SU-DHL-6 (cell line): ENCODE measurements around the gene STK32A.

ENCODE experiments used
- H2AFZ ChIP-seq: fragments of 200-600 bp; sonication (generic); 2 replicates; pipeline ENCODE4 v1.6.1; 2014; ENCODE audit warnings: low read depth, mild to moderate bottlenecking, moderate library complexity, mixed read lengths, antibody characterized with exemption, low read length; ENCODE audit not compliant: severe bottlenecking
- H3F3A ChIP-seq: fragments of 200-600 bp; shearing (Covaris generic); 2 replicates; pipeline ENCODE4 v1.6.0; 2016; ENCODE audit warnings: antibody characterized with exemption, mild to moderate bottlenecking; ENCODE audit not compliant: insufficient read depth
- H3K27ac ChIP-seq: fragments of 200-600 bp; sonication (generic); 2 replicates; pipeline ENCODE4 v1.5.1; 2016; ENCODE audit warnings: low read depth, mild to moderate bottlenecking, low read length, moderate library complexity, mixed read lengths
- H3K27me3 ChIP-seq: fragments of 200-600 bp; sonication (generic), shearing (Covaris generic); 2 replicates; pipeline ENCODE4 v1.6.0; 2014; ENCODE audit warnings: mild to moderate bottlenecking, low read length
- H3K36me3 ChIP-seq: fragments of 200-600 bp; sonication (generic); 2 replicates; pipeline ENCODE4 v1.6.1; 2014; ENCODE audit warnings: mild to moderate bottlenecking, low read length, mixed read lengths
- H3K4me2 ChIP-seq: fragments of 300-600, 200-600 bp; shearing (Covaris generic), sonication (generic); 2 replicates; pipeline ENCODE4 v1.6.0; 2014; ENCODE audit warnings: low read length, low read depth, mild to moderate bottlenecking; ENCODE audit not compliant: poor library complexity, severe bottlenecking
- H3K4me3 ChIP-seq: fragments of 200-600 bp; sonication (generic); 2 replicates; pipeline ENCODE4 v1.5.1; 2014; ENCODE audit warnings: antibody characterized with exemption, low read length, mild to moderate bottlenecking, mixed read lengths; ENCODE audit not compliant: insufficient read depth, poor library complexity, severe bottlenecking
- H3K79me2 ChIP-seq: fragments of 200-600 bp; sonication (generic); 2 replicates; pipeline ENCODE4 v1.6.1; 2014; ENCODE audit warnings: mild to moderate bottlenecking, low read length, moderate library complexity; ENCODE audit not compliant: insufficient read depth
- H3K9ac ChIP-seq: fragments of 200-600 bp; sonication (generic); 2 replicates; pipeline ENCODE4 v1.7.0; 2014; ENCODE audit warnings: mild to moderate bottlenecking, low read length
- H3K9me2 ChIP-seq: fragments of 200-600 bp; sonication (generic); replicated peaks from 2 replicates; pipeline ENCODE4 v1.6.1; 2014; ENCODE audit warnings: low read length; ENCODE audit not compliant: insufficient read depth
- H3K9me3 ChIP-seq: fragments of 200-600 bp; sonication (generic); 2 replicates; pipeline ENCODE4 v1.6.1; 2014; ENCODE audit warnings: low read length, mixed read lengths; ENCODE audit not compliant: insufficient read depth
- H4K20me1 ChIP-seq: fragments of 200-600 bp; sonication (generic); 2 replicates; pipeline ENCODE4 v1.6.1; 2014; ENCODE audit warnings: low read depth, mild to moderate bottlenecking, antibody characterized with exemption, low read length, moderate library complexity, mixed read lengths
- CTCF ChIP-seq: fragments of 200-600 bp; sonication (generic); IDR thresholded peaks from one replicate; pipeline ENCODE4 v1.5.1; 2017; ENCODE audit warnings: antibody characterized with exemption, mild to moderate bottlenecking, low read length, moderate library complexity; ENCODE audit not compliant: insufficient read depth, poor library complexity, severe bottlenecking
- EZH2phosphoT487 ChIP-seq: fragments of 200-600 bp; sonication (generic), shearing (Covaris generic); conservative IDR thresholded peaks from 2 replicates; pipeline ENCODE4 v1.6.1; 2018; ENCODE audit warnings: mild to moderate bottlenecking, antibody characterized with exemption, low read length, moderate library complexity, mixed read lengths

Gene STK32A

GRCh38 chr5:147396070-147396823 is 161.4 kb downstream of the STK32A start:
- Histone ChIP-seq H3K9ac (no peak overlapping the region), H3F3A (no peaks in the 10 kb centered on the region), H3K9me3 (no peaks in the 10 kb centered on the region), H2AFZ (no peak overlapping the region), H3K36me3 (no peaks in the 10 kb centered on the region), H3K27me3 (no peaks in the 10 kb centered on the region), H4K20me1 (no peaks in the 10 kb centered on the region), H3K27ac (no peak overlapping the region), H3K9me2 (no peaks in the 10 kb centered on the region), H3K79me2 (no peaks in the 10 kb centered on the region), H3K4me2 (no peak overlapping the region), H3K4me3 (no peak overlapping the region)
- TF ChIP-seq CTCF (no peak), EZH2phosphoT487 (no peak)

- H4K20me1 ChIP-seq = no peaks in the 10 kb centered on the region
- no peaks in the 10 kb centered on the region for H3K79me2 ChIP-seq
- no peak overlapping the region for H2AFZ ChIP-seq
- H3K9me2 ChIP-seq = no peaks in the 10 kb centered on the region
- no peak overlapping the region for H3K4me2 ChIP-seq
- H3K36me3 ChIP-seq = no peaks in the 10 kb centered on the region
- TF ChIP-seq CTCF = no peak
- no peak for TF ChIP-seq EZH2phosphoT487
- H3K9me3 ChIP-seq = no peaks in the 10 kb centered on the region
- H3K9ac ChIP-seq = no peak overlapping the region
- no peaks in the 10 kb centered on the region for H3K27me3 ChIP-seq
- no peak overlapping the region for H3K4me3 ChIP-seq
- no peak overlapping the region for H3K27ac ChIP-seq
- H3F3A ChIP-seq = no peaks in the 10 kb centered on the region
These were observed 162.8 kb downstream of the STK32A start for GRCh38 chr5:147397616-147398015.

GRCh38 chr5:147398860-147399259 is 164.0 kb downstream of the STK32A start:
- Histone ChIP-seq H2AFZ (no peak overlapping the region), H3K79me2 (no peaks in the 10 kb centered on the region), H3K4me2 (no peak overlapping the region), H4K20me1 (no peaks in the 10 kb centered on the region), H3K9me2 (no peaks in the 10 kb centered on the region), H3K9ac (no peak overlapping the region), H3K4me3 (no peak overlapping the region), H3K9me3 (no peaks in the 10 kb centered on the region), H3K27me3 (no peaks in the 10 kb centered on the region), H3K27ac (no peak overlapping the region), H3K36me3 (no peaks in the 10 kb centered on the region), H3F3A (no peaks in the 10 kb centered on the region)
- TF ChIP-seq CTCF = no peak
- TF ChIP-seq EZH2phosphoT487 = no peak
